Heart left ventricle (tissue), 13 donors: ENCODE results near the gene SLC18B1.

ENCODE experiments used
- POLR2A ChIP-seq, 2 donors: fragments of 450-650 bp; IDR thresholded peaks; one replicate each; pipeline ENCODE4 v1.6.1; 2017; ENCODE audit warnings: antibody characterized with exemption in 2 of 2, mild to moderate bottlenecking in 2 of 2, moderate library complexity in 2 of 2
- TF ChIP-seq, protein P1 (sequence below), 12 donors: fragments of 200-600 bp; sonication (generic) in 4 of 12; IDR thresholded peaks; one replicate each; pipeline versions ENCODE4 v1.5.0 to v1.8.0; 2018 to 2022; ENCODE audit warnings: antibody characterized with exemption in 12 of 12, mild to moderate bottlenecking in 5 of 12
- donor health status: ischemic (EF 13 %, LVEDD 7.1; RV severe dilation, severe dysfunction).
- donor health status: DM: no; HTN: yes; CAD: no.
- donor health status: DM: no; HTN: no; CAD: no.
- donor health status: ischemic (EF 25% LVEDD 6.9; RV normal size, moderate dysfunction).
- donor health status: ischemic (EF 25% LVEDD 5.7; RV mildly dilated, moderate dysfunction).
- donor health status: ischemic (EF 35%, LVEDD 5.7; RV mildly dilated, moderate dysfunction).
- donor health status: nonischemic (EF 11% LVEDD 7.7; RV severe dilation, severe dysfunction).
- donor health status: DM: yes; HTN: yes; CAD: no.
- donor health status: PGD.
- donor health status: ischemic (EF 29% LVEDD 5.4; RV normal size, mild dysfunction).
- donor health status: nonischemic (EF 23%, LVEDD 6.1; RV moderate dilation, normal function).

DNA sequence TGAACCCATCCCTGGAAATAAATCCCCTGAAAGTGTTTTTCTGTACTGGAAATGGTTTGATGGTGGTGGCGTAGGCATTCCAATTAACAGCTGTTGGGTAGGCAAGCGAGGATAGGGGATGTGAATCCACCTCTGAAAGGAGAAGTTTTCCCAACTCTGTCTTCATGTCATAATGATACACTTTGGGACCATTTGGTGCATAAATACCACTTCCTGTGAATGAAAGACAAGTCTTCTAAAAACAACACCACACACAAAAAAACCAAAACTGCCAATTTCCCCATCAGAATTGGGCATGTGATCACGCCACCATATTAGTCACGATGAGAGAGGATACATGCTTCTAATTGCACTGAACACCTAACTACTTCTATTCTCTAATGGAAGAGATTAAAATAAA is 47.1 kb downstream of the SLC18B1 start:
- TF ChIP-seq, protein P1, sequence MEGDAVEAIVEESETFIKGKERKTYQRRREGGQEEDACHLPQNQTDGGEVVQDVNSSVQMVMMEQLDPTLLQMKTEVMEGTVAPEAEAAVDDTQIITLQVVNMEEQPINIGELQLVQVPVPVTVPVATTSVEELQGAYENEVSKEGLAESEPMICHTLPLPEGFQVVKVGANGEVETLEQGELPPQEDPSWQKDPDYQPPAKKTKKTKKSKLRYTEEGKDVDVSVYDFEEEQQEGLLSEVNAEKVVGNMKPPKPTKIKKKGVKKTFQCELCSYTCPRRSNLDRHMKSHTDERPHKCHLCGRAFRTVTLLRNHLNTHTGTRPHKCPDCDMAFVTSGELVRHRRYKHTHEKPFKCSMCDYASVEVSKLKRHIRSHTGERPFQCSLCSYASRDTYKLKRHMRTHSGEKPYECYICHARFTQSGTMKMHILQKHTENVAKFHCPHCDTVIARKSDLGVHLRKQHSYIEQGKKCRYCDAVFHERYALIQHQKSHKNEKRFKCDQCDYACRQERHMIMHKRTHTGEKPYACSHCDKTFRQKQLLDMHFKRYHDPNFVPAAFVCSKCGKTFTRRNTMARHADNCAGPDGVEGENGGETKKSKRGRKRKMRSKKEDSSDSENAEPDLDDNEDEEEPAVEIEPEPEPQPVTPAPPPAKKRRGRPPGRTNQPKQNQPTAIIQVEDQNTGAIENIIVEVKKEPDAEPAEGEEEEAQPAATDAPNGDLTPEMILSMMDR (IDR thresholded peaks at IDR 0.05), result no peak
- TF ChIP-seq POLR2A (IDR thresholded peaks at IDR 0.05), result no peak
